Upper lobe of left lung (tissue), 4 donors: ENCODE measurements around the gene TMEM52.

Experiments
- POLR2A ChIP-seq, 4 donors: fragments of 450-650 bp; IDR thresholded peaks; one replicate each; pipeline ENCODE4 v1.5.1; 2016 to 2017; ENCODE audit warnings: antibody characterized with exemption in 4 of 4, mild to moderate bottlenecking in 2 of 4
- POLR2AphosphoS5 ChIP-seq, 2 donors: sonication (generic); formaldehyde crosslinking; IDR thresholded peaks; one replicate each; pipeline ENCODE4 v1.5.1; 2017; ENCODE audit warnings: antibody characterized with exemption in 2 of 2
- TF ChIP-seq, protein P1 (sequence below), 6 experiments: fragments of 450-650 bp in 4 of 6; fragments of 200-600 bp in 2 of 6; sonication (generic) in 2 of 6; IDR thresholded peaks; one replicate each; pipeline ENCODE4 v1.5.1; 2016 to 2019; ENCODE audit warnings: antibody characterized with exemption in 6 of 6

- TF ChIP-seq POLR2A (IDR thresholded peaks at IDR 0.05), result no peak
- TF ChIP-seq, protein P1, sequence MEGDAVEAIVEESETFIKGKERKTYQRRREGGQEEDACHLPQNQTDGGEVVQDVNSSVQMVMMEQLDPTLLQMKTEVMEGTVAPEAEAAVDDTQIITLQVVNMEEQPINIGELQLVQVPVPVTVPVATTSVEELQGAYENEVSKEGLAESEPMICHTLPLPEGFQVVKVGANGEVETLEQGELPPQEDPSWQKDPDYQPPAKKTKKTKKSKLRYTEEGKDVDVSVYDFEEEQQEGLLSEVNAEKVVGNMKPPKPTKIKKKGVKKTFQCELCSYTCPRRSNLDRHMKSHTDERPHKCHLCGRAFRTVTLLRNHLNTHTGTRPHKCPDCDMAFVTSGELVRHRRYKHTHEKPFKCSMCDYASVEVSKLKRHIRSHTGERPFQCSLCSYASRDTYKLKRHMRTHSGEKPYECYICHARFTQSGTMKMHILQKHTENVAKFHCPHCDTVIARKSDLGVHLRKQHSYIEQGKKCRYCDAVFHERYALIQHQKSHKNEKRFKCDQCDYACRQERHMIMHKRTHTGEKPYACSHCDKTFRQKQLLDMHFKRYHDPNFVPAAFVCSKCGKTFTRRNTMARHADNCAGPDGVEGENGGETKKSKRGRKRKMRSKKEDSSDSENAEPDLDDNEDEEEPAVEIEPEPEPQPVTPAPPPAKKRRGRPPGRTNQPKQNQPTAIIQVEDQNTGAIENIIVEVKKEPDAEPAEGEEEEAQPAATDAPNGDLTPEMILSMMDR (IDR thresholded peaks at IDR 0.05), result no peak
- TF ChIP-seq POLR2AphosphoS5 (IDR thresholded peaks at IDR 0.05), result no peak
Measured at GRCh38 chr1:1956101-1956500, 37.0 kb upstream of the TMEM52 start.
